C1 segment of cervical spinal cord (tissue), 14 donors: ENCODE measurements around the gene SPATS2.
"Not testable (repeated sequence)": the region's sequence is repeated elsewhere in the genome, so short reads cannot be mapped to it uniquely, and the experiment has no call there.

Source experiments
- DNase-seq, 14 donors: peaks; one replicate each; lab custom pipeline; 2025; lab: John Stamatoyannopoulos, UW

Gene SPATS2

GRCh38 chr12:49461221-49461620 is 94.0 kb downstream of the SPATS2 start:
- DNase-seq, result peak in 1 of 14 donors; percentile 5

- DNase-seq, result peak in 8 of 14 donors; percentile 1 to 87 (median 7)
These were observed 95.0 kb downstream of the SPATS2 start for GRCh38 chr12:49462083-49462744.

GRCh38 chr12:49465132-49465531 is 97.9 kb downstream of the SPATS2 start:
- no peak for DNase-seq

- no peak for DNase-seq
These were observed 103.7 kb downstream of the SPATS2 start for GRCh38 chr12:49470986-49471385.

GRCh38 chr12:49471557-49471956 is 104.3 kb downstream of the SPATS2 start:
- no peak for DNase-seq

GRCh38 chr12:49476091-49476490 is 108.8 kb downstream of the SPATS2 start:
- peak in 2 of 14 donors; percentile 17 to 87 for DNase-seq

GRCh38 chr12:49478949-49479664 is 111.8 kb downstream of the SPATS2 start:
- DNase-seq, result no peak

- DNase-seq, result no peak
These were observed 115.1 kb downstream of the SPATS2 start for GRCh38 chr12:49482095-49483051.

- no peak for DNase-seq
These were observed 116.4 kb downstream of the SPATS2 start for GRCh38 chr12:49483619-49484018.

GRCh38 chr12:49487605-49488004 is 120.3 kb downstream of the SPATS2 start:
- DNase-seq, result no peak

GRCh38 chr12:49489154-49489553 is 121.9 kb downstream of the SPATS2 start:
- DNase-seq, result no peak

GRCh38 chr12:49489720-49490119 is 122.5 kb downstream of the SPATS2 start:
- DNase-seq, result no peak

- no peak for DNase-seq
These were observed 124.6 kb downstream of the SPATS2 start for GRCh38 chr12:49491823-49492222.

- DNase-seq, result no peak
These were observed 126.6 kb downstream of the SPATS2 start for GRCh38 chr12:49493900-49494299.

GRCh38 chr12:49496417-49497360 is 129.4 kb downstream of the SPATS2 start:
- DNase-seq, result no peak

GRCh38 chr12:49501895-49502294 is 134.6 kb downstream of the SPATS2 start:
- DNase-seq, result no peak

GRCh38 chr12:49502590-49502989 is 135.3 kb downstream of the SPATS2 start:
- DNase-seq, result no peak

GRCh38 chr12:49503674-49504180 is 136.5 kb downstream of the SPATS2 start:
- DNase-seq, result no peak

- DNase-seq, result no peak
These were observed 138.4 kb downstream of the SPATS2 start for GRCh38 chr12:49505672-49506071.

- no peak for DNase-seq
These were observed 139.9 kb downstream of the SPATS2 start for GRCh38 chr12:49507139-49507538.

- DNase-seq, result not testable (repeated sequence)
These were observed 142.4 kb downstream of the SPATS2 start for GRCh38 chr12:49509681-49510080.
